HEK293T (cell line): ENCODE measurements around the gene IRS2.

Source experiments
- BHLHE40 ChIP-seq: fragments of 450-650 bp; IDR thresholded peaks from 2 replicates; pipeline ENCODE4 v1.6.1; 2016; ENCODE audit warnings: mild to moderate bottlenecking, moderate library complexity, borderline replicate concordance
- CTBP1 ChIP-seq: fragments of 450-650 bp; IDR thresholded peaks from 2 replicates; pipeline ENCODE4 v1.6.1; 2016; ENCODE audit warnings: borderline replicate concordance
- FOXA1 ChIP-seq: fragments of 450-650 bp; IDR thresholded peaks from 2 replicates; pipeline ENCODE4 v1.6.1; 2016; ENCODE audit warnings: mild to moderate bottlenecking
- FOXK2 ChIP-seq: fragments of 450-650 bp; IDR thresholded peaks from 2 replicates; pipeline ENCODE4 v1.6.1; 2016; ENCODE audit warnings: mild to moderate bottlenecking
- FOXM1 ChIP-seq: fragments of 450-650 bp; IDR thresholded peaks from 2 replicates; pipeline ENCODE4 v1.6.1; 2017; ENCODE audit warnings: mild to moderate bottlenecking, borderline replicate concordance
- HDGF ChIP-seq: fragments of 450-650 bp; IDR thresholded peaks from 2 replicates; pipeline ENCODE4 v1.6.1; 2017; ENCODE audit warnings: antibody characterized with exemption, borderline replicate concordance
- NFRKB ChIP-seq: fragments of 450-650 bp; IDR thresholded peaks from 2 replicates; pipeline ENCODE4 v1.6.1; 2016; ENCODE audit warnings: mild to moderate bottlenecking, moderate library complexity

GRCh38 chr13:109790942-109791605, 4.7 kb upstream of the IRS2 start:
- no peak for TF ChIP-seq FOXM1
- TF ChIP-seq HDGF: no peak
- TF ChIP-seq BHLHE40: no peak
- TF ChIP-seq CTBP1: no peak
- no peak for TF ChIP-seq NFRKB
- no peak for TF ChIP-seq FOXK2
- TF ChIP-seq FOXA1: no peak
